GM12892 (cell line): ENCODE measurements around the gene CLRN2.

ENCODE experiments used
- POLR2A ChIP-seq: IDR thresholded peaks from 2 replicates; pipeline ENCODE4 v1.6.1; 2011; ENCODE audit warnings: low read depth, low read length, control low read depth
- POLR2AphosphoS5 ChIP-seq: IDR thresholded peaks from 2 replicates; pipeline ENCODE4 v1.6.1; 2011; ENCODE audit warnings: low read depth, low read length, control low read depth

DNA sequence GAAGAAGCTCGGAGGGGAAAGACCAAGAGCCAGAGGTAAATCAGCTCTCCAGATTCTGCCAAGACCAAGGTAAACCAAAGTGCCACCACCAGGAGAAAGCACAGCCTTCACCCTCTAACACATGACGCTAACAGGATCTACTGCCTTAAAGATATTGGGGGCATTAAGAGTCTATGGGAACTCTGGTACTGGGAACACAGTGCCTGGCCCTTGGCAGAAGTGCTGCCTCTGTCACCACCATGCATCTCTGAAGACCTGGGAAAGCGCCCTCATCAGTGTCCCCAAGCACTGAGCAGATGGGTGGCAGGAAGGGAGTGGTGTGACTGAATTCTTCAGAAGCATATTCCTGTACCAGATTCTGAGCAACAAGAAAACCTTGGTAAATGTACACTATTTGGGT is 4.4 kb upstream of the CLRN2 start:
- TF ChIP-seq POLR2AphosphoS5 (no peak), POLR2A (no peak)
